GM12801 (cell line): ENCODE data around the gene ANKRD36B.
A peak's percentile ranks its signal among the peaks of the same experiment; 100 is the strongest.
"Not testable (repeated sequence)": the region's sequence is repeated elsewhere in the genome, so short reads cannot be mapped to it uniquely, and the experiment has no call there.

Experiments
- TF ChIP-seq, protein P1 (sequence below): IDR thresholded peaks from one replicate; pipeline ENCODE4 v1.5.1; 2011; ENCODE audit warnings: control low read depth; ENCODE audit not compliant: insufficient read length; ENCODE audit errors: extremely low read depth

The ANKRD36B gene

DNA sequence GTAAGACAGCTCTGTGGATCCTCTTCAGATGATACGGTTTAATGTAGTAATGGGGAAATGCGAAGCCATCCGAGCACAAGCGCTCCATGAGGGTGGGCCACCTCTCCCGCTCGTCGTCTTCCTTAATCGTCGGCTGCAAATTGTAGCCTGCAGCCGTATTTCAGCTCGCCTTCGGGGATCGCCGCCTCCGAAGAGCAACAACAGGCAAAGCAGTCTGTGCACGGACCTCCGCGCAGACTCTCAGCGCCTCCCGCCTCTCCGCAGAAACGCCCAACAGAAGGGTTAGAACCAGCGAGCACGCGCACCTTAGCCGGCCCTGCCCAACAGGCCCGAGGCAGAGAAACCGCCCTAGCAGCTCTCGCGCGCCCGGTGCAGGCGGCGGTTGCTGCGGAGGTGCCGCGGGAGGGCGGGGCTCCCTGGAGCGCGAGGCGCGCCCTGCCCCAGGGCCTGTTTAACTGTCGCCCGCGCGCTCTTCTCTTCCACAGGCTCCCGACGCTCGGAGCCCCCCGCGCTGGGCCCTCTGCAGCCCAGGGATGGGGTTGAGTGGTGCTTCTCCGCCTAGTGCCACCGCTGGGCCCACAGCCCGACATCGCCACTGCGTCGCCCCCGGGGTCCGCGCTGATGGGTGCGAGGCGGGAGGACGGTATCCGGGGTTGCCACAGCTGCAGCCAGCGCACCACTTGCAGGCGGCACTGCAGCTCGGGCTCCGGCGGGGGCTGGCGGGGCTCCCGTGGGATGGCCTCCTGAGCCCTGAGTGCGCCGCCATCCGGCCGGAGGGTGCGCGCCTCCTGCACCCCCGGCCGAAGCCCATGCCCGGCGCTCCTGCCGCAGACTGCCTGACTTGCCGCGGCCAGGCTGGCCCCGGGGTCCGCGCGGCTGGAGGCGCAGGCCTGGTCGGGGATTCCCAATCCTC lies at the start of gene ANKRD36B:
Gene ANKRD36B, minus strand, starts transcription at position 280 of the 913 bp plus-strand sequence. Its CDS starts 192 bp downstream, at position 88.
- TF ChIP-seq, protein P1, sequence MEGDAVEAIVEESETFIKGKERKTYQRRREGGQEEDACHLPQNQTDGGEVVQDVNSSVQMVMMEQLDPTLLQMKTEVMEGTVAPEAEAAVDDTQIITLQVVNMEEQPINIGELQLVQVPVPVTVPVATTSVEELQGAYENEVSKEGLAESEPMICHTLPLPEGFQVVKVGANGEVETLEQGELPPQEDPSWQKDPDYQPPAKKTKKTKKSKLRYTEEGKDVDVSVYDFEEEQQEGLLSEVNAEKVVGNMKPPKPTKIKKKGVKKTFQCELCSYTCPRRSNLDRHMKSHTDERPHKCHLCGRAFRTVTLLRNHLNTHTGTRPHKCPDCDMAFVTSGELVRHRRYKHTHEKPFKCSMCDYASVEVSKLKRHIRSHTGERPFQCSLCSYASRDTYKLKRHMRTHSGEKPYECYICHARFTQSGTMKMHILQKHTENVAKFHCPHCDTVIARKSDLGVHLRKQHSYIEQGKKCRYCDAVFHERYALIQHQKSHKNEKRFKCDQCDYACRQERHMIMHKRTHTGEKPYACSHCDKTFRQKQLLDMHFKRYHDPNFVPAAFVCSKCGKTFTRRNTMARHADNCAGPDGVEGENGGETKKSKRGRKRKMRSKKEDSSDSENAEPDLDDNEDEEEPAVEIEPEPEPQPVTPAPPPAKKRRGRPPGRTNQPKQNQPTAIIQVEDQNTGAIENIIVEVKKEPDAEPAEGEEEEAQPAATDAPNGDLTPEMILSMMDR = not testable (repeated sequence)

DNA sequence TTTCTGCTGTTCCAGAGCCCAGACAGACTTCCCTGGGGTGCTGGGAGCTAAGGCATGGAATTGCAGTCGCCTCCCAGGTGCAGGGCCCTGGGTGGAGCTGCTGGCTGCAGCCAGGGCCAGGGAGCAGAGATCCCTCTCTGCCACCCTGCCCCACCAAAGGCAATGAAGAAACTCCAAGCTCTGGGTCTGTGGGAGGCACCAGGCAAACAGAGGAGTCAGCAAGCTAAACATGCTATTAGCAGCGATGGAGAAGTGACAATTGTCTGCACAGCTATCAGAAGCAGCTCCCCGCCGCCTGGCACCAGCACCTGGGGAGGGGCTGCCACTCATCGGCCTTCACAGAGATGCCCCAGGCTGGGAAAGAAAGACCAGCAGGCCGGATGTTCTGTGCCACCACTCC lies 28.2 kb upstream of the ANKRD36B start:
- TF ChIP-seq, protein P1 = no peak

DNA sequence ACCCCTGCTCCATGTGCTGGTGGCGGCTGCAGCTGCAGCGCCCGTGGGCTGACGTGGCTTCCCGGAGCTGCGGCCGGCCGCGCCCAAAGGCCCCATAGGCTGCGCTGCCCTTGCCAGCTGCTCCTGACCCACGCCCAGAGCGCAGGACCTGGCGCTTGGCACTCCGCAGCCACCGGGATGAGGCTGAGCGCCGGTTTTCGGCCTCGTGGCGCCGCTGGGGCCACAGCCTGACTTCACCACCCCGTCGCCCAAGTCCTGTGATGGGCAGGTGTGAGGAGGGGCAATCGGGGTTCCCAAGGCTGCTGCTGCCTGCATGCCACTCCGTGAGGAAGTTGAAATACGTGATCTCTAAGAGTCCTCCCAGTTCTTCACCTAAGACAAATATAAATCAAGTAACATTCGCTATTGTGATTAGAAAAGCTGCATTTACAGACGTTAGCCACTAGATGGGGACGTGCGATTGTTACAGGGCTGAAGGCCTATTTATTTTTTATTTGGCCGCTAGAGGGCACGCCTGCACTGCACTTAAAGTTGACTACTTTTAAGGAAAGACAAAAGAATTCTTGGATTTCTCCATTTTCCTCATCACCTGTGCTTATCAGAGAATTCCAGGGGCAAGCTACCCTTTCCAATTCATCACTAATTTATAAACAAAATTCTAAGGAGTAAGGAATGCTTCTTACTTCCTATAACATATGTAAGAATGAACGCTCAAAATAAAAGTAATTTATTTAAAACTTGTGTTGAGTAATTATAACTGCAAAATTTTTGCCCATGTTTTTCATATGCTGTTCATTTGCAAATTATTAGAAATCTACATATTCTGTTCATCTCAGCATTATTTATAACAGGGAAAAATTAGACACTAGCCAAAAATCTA lies 1.1 kb upstream of the ANKRD36B start:
- TF ChIP-seq, protein P1 = peak; percentile 66

DNA sequence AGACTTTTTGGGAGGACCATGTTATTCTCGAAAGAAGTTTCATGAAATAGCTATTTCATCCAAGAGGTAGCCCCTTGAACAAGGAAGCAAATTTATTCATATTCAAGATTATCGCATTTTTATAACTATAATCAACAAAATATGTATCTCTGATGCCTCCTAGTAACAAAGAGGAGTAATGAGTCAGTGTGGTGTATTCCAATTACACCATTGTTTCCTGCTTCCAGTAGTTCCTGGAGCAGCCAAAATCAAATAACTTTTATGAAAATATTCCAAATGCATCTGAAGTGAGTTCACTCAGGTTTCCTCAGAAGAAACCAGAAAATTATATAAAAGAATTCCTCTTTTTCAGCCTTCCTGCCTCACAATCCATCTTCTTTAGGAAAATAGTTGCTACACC lies 43.0 kb downstream of the ANKRD36B start:
- TF ChIP-seq, protein P1 = no peak
